Hepatocyte (in vitro differentiated cells): Measurements from ENCODE around the gene FA2H. TPM values are rescaled to one million over a fixed set of nuclear protein-coding genes. Genes with fewer than 3 reads are reported as not detected.

ENCODE experiments used
- DNase-seq: peaks from one replicate; pipeline ENCODE4 v3.0.0-alpha.2; 2016; ENCODE audit warnings: low spot score
- H2AFZ ChIP-seq: fragments of 200-600 bp; sonication (generic); 2 replicates; pipeline ENCODE4 v1.6.0; 2016; ENCODE audit warnings: antibody characterized with exemption, mild to moderate bottlenecking
- H3K27ac ChIP-seq: fragments of 200-600 bp; sonication (generic); 2 replicates; pipeline ENCODE4 v1.5.1; 2016; ENCODE audit warnings: mild to moderate bottlenecking
- H3K27me3 ChIP-seq: fragments of 200-600 bp; sonication (generic); 2 replicates; pipeline ENCODE4 v1.6.1; 2016
- H3K36me3 ChIP-seq: fragments of 200-600 bp; sonication (generic); replicated peaks from 2 replicates; pipeline ENCODE4 v1.5.1; 2016; ENCODE audit warnings: low read depth; ENCODE audit not compliant: insufficient read depth
- H3K4me1 ChIP-seq: fragments of 200-600 bp; sonication (generic); 2 replicates; pipeline ENCODE4 v1.5.1; 2016; ENCODE audit warnings: mild to moderate bottlenecking, moderate library complexity; ENCODE audit not compliant: insufficient read depth
- H3K4me2 ChIP-seq: fragments of 200-600 bp; sonication (generic); 2 replicates; pipeline ENCODE4 v1.6.0; 2016
- H3K4me3 ChIP-seq: fragments of 200-600 bp; sonication (generic); 2 replicates; pipeline ENCODE4 v1.5.1; 2016; ENCODE audit warnings: mild to moderate bottlenecking
- H3K79me2 ChIP-seq: fragments of 200-600 bp; sonication (generic); 2 replicates; pipeline ENCODE4 v1.6.0; 2017; ENCODE audit warnings: mild to moderate bottlenecking
- H3K9me2 ChIP-seq: fragments of 200-600 bp; sonication (generic); replicated peaks from 2 replicates; pipeline ENCODE4 v1.6.0; 2017; ENCODE audit warnings: mild to moderate bottlenecking; ENCODE audit not compliant: insufficient read depth
- H3K9me3 ChIP-seq: fragments of 200-600 bp; sonication (generic); 2 replicates; pipeline ENCODE4 v1.5.1; 2016; ENCODE audit warnings: low read depth, mild to moderate bottlenecking
- H4K20me1 ChIP-seq: fragments of 200-600 bp; sonication (generic); 2 replicates; pipeline ENCODE4 v1.6.0; 2016; ENCODE audit warnings: mild to moderate bottlenecking; ENCODE audit not compliant: insufficient read depth, poor library complexity, severe bottlenecking
- CTCF ChIP-seq: fragments of 200-600 bp; sonication (generic); IDR thresholded peaks from 2 replicates; pipeline ENCODE4 v1.5.1; 2016; ENCODE audit warnings: antibody characterized with exemption, mild to moderate bottlenecking; ENCODE audit not compliant: poor library complexity
- EZH2 ChIP-seq: fragments of 200-600 bp; sonication (generic); IDR thresholded peaks from 2 replicates; pipeline ENCODE4 v1.6.1; 2016; ENCODE audit warnings: antibody characterized with exemption, mild to moderate bottlenecking, borderline replicate concordance
- EZH2phosphoT487 ChIP-seq: fragments of 200-600 bp; sonication (generic); IDR thresholded peaks from one replicate; pipeline ENCODE4 v1.6.1; 2018; ENCODE audit warnings: antibody characterized with exemption, mild to moderate bottlenecking, low read depth, moderate library complexity; ENCODE audit not compliant: unreplicated experiment, severe bottlenecking
- WGBS: methylation state at CpG from one replicate; pipeline ENCODE4 v1.1.6; 2016; ENCODE audit warnings: low lambda C conversion rate; ENCODE audit errors: missing lambda C conversion rate; 5-methylcytosine and 5-hydroxymethylcytosine counted together
- polyA plus RNA-seq: library from polyadenylated mRNA; unstranded; fragments of >200 nt; fragmentation: Nextera tagmentation; extraction: Ambion mirVana; gene quantifications from 2 replicates; pipeline ENCODE4 v1.2.1, GENCODE V29; 2016
- total RNA-seq: library from RNA; depleted of rRNA; stranded (reverse); fragments of >200 nt; gene quantifications from 2 replicates; pipeline ENCODE4 v1.2.3, GENCODE V29; 2014

FA2H gene
- total RNA-seq, result 1.6 and 2.1 TPM in 2 replicates
- polyA plus RNA-seq, result 5.9 and 7.8 TPM in 2 replicates

- no peaks in the 10 kb centered on the region for H3K36me3 ChIP-seq
- 1% methylated on average over 68 of the region's 94 CpGs for WGBS
- peak within 1 kb of the TSS; percentile 30 for H3K4me3 ChIP-seq
- peaks cover 8% of the 10 kb centered on the region for H3K27me3 ChIP-seq
- no peaks in the 10 kb centered on the region for H3K4me1 ChIP-seq
- DNase-seq, result peak; percentile 93
- peak; percentile 32 for TF ChIP-seq CTCF
- no peak for TF ChIP-seq EZH2
- TF ChIP-seq EZH2phosphoT487, result no peak
- H3K9me3 ChIP-seq, result no peaks in the 10 kb centered on the region
- peak within 1 kb of the TSS; percentile 54 for H2AFZ ChIP-seq
- no peaks in the 10 kb centered on the region for H4K20me1 ChIP-seq
- no peaks in the 10 kb centered on the region for H3K79me2 ChIP-seq
- H3K27ac ChIP-seq, result peak within 1 kb of the TSS; percentile 44
- no peaks in the 10 kb centered on the region for H3K9me2 ChIP-seq
- peak within 1 kb of the TSS; percentile 90 for H3K4me2 ChIP-seq
These were observed at the start of gene FA2H for GRCh38 chr16:74774223-74775139. Gene FA2H (minus strand): TSS chr16:74774820. CDS start chr16:74774755, 65 bp downstream.

GRCh38 chr16:74817851-74818250 is 43.2 kb upstream of the FA2H start:
- no peak for TF ChIP-seq EZH2
- no peak for TF ChIP-seq EZH2phosphoT487
- no peak for TF ChIP-seq CTCF
- Histone ChIP-seq H3K4me3 (no peak overlapping the region), H2AFZ (no peak overlapping the region), H3K4me1 (peaks cover 4% of the 10 kb centered on the region), H3K79me2 (no peaks in the 10 kb centered on the region), H4K20me1 (no peaks in the 10 kb centered on the region), H3K9me3 (no peaks in the 10 kb centered on the region), H3K9me2 (no peaks in the 10 kb centered on the region), H3K36me3 (no peaks in the 10 kb centered on the region), H3K27me3 (no peaks in the 10 kb centered on the region), H3K27ac (no peak overlapping the region), H3K4me2 (no peak overlapping the region)
- WGBS, result 51% methylated on average over 6 of the region's 7 CpGs
- DNase-seq, result no peak

- Histone ChIP-seq H3K79me2 (no peaks in the 10 kb centered on the region), H3K27ac (no peak overlapping the region), H3K4me3 (no peak overlapping the region), H2AFZ (peak overlapping the region; percentile 42), H3K9me2 (no peaks in the 10 kb centered on the region), H4K20me1 (no peaks in the 10 kb centered on the region), H3K9me3 (no peaks in the 10 kb centered on the region), H3K36me3 (no peaks in the 10 kb centered on the region), H3K27me3 (no peaks in the 10 kb centered on the region), H3K4me2 (peak overlapping the region; percentile 71), H3K4me1 (peaks cover 4% of the 10 kb centered on the region)
- peak; percentile 91 for DNase-seq
- 15% methylated on average over 21 of the region's 25 CpGs for WGBS
- TF ChIP-seq EZH2, result no peak
- peak; percentile 81 for TF ChIP-seq CTCF
These were observed 38.6 kb upstream of the FA2H start for GRCh38 chr16:74813109-74813641.
